SK-N-SH treated with all-trans-retinoic acid at 6 μM for 48 hours (cell line): ENCODE measurements around the gene SLC6A19.

ENCODE experiments used
- ATAC-seq: fragments of 200-7000 bp; cut with Tn5 transposase; 3 replicates; pipeline ENCODE4 v1.9.1; 2020; ENCODE audit warnings: mild to moderate bottlenecking, moderate library complexity
- ARNTL ChIP-seq: fragments of 450-650 bp; formaldehyde crosslinking; IDR thresholded peaks from 2 replicates; pipeline ENCODE4 v1.5.0; 2020; ENCODE audit warnings: low read depth, mild to moderate bottlenecking, moderate library complexity, borderline replicate concordance
- BACH2 ChIP-seq: fragments of 250-450 bp; sonication (Bioruptor Pico); IDR thresholded peaks from 2 replicates; pipeline ENCODE4 v1.9.0; 2021; ENCODE audit warnings: mild to moderate bottlenecking, borderline replicate concordance
- CREB5 ChIP-seq: fragments of 250-450 bp; sonication (Bioruptor Pico); IDR thresholded peaks from 2 replicates; pipeline ENCODE4 v1.5.1; 2020; ENCODE audit warnings: low read depth, mild to moderate bottlenecking, moderate library complexity
- CSRNP3 ChIP-seq: fragments of 250-450 bp; sonication (Bioruptor Pico); IDR thresholded peaks from 2 replicates; pipeline ENCODE4 v1.5.1; 2021; ENCODE audit warnings: mild to moderate bottlenecking, moderate library complexity
- ESRRG ChIP-seq: fragments of 250-450 bp; sonication (Bioruptor Pico); IDR thresholded peaks from 2 replicates; pipeline ENCODE4 v1.6.1; 2021; ENCODE audit warnings: mild to moderate bottlenecking
- GLIS3 ChIP-seq: fragments of 250-450 bp; sonication (Bioruptor Pico); IDR thresholded peaks from 2 replicates; pipeline ENCODE4 v1.5.0; 2020; ENCODE audit warnings: mild to moderate bottlenecking, moderate library complexity
- ISL1 ChIP-seq: fragments of 250-450 bp; sonication (Bioruptor Pico); IDR thresholded peaks from 2 replicates; pipeline ENCODE4 v2.1.2; 2022; ENCODE audit warnings: mild to moderate bottlenecking, moderate library complexity
- OSR1 ChIP-seq: fragments of 250-450 bp; sonication (Bioruptor Pico); IDR thresholded peaks from 2 replicates; pipeline ENCODE4 v1.8.0; 2022; ENCODE audit warnings: moderate library complexity, mild to moderate bottlenecking, inconsistent platforms
- PATZ1 ChIP-seq: fragments of 250-450 bp; sonication (Bioruptor Pico); IDR thresholded peaks from 2 replicates; pipeline ENCODE4 v1.8.0; 2020; ENCODE audit warnings: mild to moderate bottlenecking, moderate library complexity, borderline replicate concordance
- PPARA ChIP-seq: fragments of 250-450 bp; sonication (Bioruptor Pico); IDR thresholded peaks from 2 replicates; pipeline ENCODE4 v1.5.0; 2020; ENCODE audit warnings: mild to moderate bottlenecking, borderline replicate concordance
- RARB ChIP-seq: fragments of 250-450 bp; sonication (Bioruptor Pico); IDR thresholded peaks from 2 replicates; pipeline ENCODE4 v1.8.0; 2021; ENCODE audit warnings: mild to moderate bottlenecking, moderate library complexity
- SNAI2 ChIP-seq: fragments of 250-450 bp; sonication (Bioruptor Pico); IDR thresholded peaks from 2 replicates; pipeline ENCODE4 v1.5.0; 2020; ENCODE audit warnings: mild to moderate bottlenecking, moderate library complexity
- TCF4 ChIP-seq: fragments of 250-450 bp; sonication (Bioruptor Pico); IDR thresholded peaks from 2 replicates; pipeline ENCODE4 v1.8.0; 2021; ENCODE audit warnings: mild to moderate bottlenecking, moderate library complexity, borderline replicate concordance
- TOX ChIP-seq: fragments of 250-450 bp; sonication (Bioruptor Pico); IDR thresholded peaks from 2 replicates; pipeline ENCODE4 v1.8.0; 2021; ENCODE audit warnings: mild to moderate bottlenecking, moderate library complexity, borderline replicate concordance
- TSHZ2 ChIP-seq: fragments of 250-450 bp; sonication (Bioruptor Pico); IDR thresholded peaks from 2 replicates; pipeline ENCODE4 v1.5.0; 2020; ENCODE audit warnings: mild to moderate bottlenecking, moderate library complexity
- ZC3H10 ChIP-seq: fragments of 250-450 bp; sonication (Bioruptor Pico); IDR thresholded peaks from 2 replicates; pipeline ENCODE4 v1.5.1; 2021; ENCODE audit warnings: mild to moderate bottlenecking, moderate library complexity
- ZFP3 ChIP-seq: fragments of 250-450 bp; sonication (Bioruptor Pico); IDR thresholded peaks from 2 replicates; pipeline ENCODE4 v1.5.0; 2020; ENCODE audit warnings: mild to moderate bottlenecking, moderate library complexity
- ZFP30 ChIP-seq: fragments of 450-650 bp; formaldehyde crosslinking; IDR thresholded peaks from 2 replicates; pipeline ENCODE4 v1.5.0; 2022; ENCODE audit warnings: mild to moderate bottlenecking, moderate library complexity
- ZNF565 ChIP-seq: fragments of 450-650 bp; formaldehyde crosslinking; conservative IDR thresholded peaks from 2 replicates; pipeline ENCODE4 v1.5.0; 2020; ENCODE audit warnings: low read depth, mild to moderate bottlenecking, moderate library complexity
- ZNF70 ChIP-seq: fragments of 450-650 bp; formaldehyde crosslinking; IDR thresholded peaks from 2 replicates; pipeline ENCODE4 v1.5.0; 2020; ENCODE audit warnings: mild to moderate bottlenecking, moderate library complexity
- ZNF8 ChIP-seq: fragments of 450-650 bp; formaldehyde crosslinking; IDR thresholded peaks from 2 replicates; pipeline ENCODE4 v1.5.0; 2020; ENCODE audit warnings: mild to moderate bottlenecking, moderate library complexity
- TF ChIP-seq, protein P1 (sequence below): fragments of 250-450 bp; sonication (Bioruptor Pico); IDR thresholded peaks from 2 replicates; pipeline ENCODE4 v1.8.0; 2021; ENCODE audit warnings: low read depth, mild to moderate bottlenecking, moderate library complexity, borderline replicate concordance

The SLC6A19 gene

DNA sequence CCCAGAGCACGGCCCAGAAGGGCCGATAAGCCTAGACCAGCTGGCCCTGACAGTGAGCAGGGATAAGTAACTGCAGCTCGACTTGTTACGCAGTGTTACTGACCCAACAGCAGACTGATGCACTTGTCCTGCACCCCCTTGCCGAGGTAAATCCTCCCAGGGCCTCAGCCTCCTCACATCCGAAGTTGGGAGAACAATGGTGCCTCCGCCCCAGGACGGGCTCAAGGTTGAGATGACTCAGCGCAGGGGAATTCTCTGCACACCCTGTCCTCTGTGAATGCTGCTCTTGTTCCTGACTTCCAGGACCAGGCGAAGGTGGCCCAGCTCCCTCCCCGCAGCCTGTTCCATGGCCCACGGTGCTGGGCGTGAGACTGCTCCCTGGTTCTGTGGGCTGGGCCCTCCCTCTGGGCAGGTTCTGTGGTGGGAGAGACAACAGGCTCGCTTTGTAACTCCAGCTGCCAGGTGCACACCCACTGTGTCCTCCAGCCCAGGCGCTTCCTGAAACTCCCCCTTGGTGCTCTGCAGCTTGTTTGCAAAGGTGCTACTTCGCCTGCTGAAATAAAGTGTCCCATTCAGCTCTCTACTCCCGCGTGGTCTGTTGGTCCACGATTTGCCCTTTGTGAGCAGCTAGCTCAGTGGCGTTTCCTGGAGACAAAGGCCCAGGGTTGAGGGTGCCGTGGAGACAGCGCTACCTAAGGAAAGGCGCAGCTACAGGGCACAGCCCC is 40.1 kb upstream of the SLC6A19 start:
- no peak for TF ChIP-seq ZNF565 (CRISPR knock-in tag)
- TF ChIP-seq, protein P1, sequence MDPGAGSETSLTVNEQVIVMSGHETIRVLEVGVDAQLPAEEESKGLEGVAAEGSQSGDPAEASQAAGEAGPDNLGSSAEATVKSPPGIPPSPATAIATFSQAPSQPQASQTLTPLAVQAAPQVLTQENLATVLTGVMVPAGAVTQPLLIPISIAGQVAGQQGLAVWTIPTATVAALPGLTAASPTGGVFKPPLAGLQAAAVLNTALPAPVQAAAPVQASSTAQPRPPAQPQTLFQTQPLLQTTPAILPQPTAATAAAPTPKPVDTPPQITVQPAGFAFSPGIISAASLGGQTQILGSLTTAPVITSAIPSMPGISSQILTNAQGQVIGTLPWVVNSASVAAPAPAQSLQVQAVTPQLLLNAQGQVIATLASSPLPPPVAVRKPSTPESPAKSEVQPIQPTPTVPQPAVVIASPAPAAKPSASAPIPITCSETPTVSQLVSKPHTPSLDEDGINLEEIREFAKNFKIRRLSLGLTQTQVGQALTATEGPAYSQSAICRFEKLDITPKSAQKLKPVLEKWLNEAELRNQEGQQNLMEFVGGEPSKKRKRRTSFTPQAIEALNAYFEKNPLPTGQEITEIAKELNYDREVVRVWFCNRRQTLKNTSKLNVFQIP, result no peak
- TF ChIP-seq ZNF70, result no peak
- ATAC-seq, result no peak; the same call in 2 of the 3 replicates

GRCh38 chr5:1161833-1162229 is 39.6 kb upstream of the SLC6A19 start:
- TF ChIP-seq ZNF565 (CRISPR knock-in tag), result no peak
- no peak for TF ChIP-seq RARB (CRISPR knock-in tag)
- no peak for TF ChIP-seq ESRRG (CRISPR knock-in tag)
- TF ChIP-seq, protein P1, result no peak
- TF ChIP-seq PATZ1 (CRISPR knock-in tag), result no peak
- TF ChIP-seq PPARA (CRISPR knock-in tag), result no peak
- no peak for TF ChIP-seq OSR1
- TF ChIP-seq CREB5 (CRISPR knock-in tag), result no peak
- TF ChIP-seq ZNF8, result no peak
- no peak for TF ChIP-seq GLIS3 (CRISPR knock-in tag)
- TF ChIP-seq ISL1 (CRISPR knock-in tag), result no peak
- no peak for TF ChIP-seq SNAI2 (CRISPR knock-in tag)
- no peak for TF ChIP-seq BACH2 (CRISPR knock-in tag)
- TF ChIP-seq TSHZ2 (CRISPR knock-in tag), result no peak
- TF ChIP-seq TOX (CRISPR knock-in tag), result no peak
- no peak for TF ChIP-seq ZC3H10
- TF ChIP-seq CSRNP3 (CRISPR knock-in tag), result no peak
- no peak for TF ChIP-seq ZNF70
- TF ChIP-seq ARNTL (CRISPR knock-in tag), result no peak
- peak; percentile 52 for ATAC-seq

GRCh38 chr5:1162276-1162675 is 39.1 kb upstream of the SLC6A19 start:
- TF ChIP-seq TCF4 (CRISPR knock-in tag) (no peak), ARNTL (CRISPR knock-in tag) (no peak), TOX (CRISPR knock-in tag) (no peak), ISL1 (CRISPR knock-in tag) (no peak), TSHZ2 (CRISPR knock-in tag) (no peak), ZNF565 (CRISPR knock-in tag) (no peak), ZNF70 (no peak), ZFP3 (CRISPR knock-in tag) (no peak), ZNF8 (no peak), SNAI2 (CRISPR knock-in tag) (no peak), ZFP30 (CRISPR knock-in tag) (no peak), BACH2 (CRISPR knock-in tag) (no peak)
- ATAC-seq, result no peak
